Thyroid gland (tissue), 4 donors: ENCODE measurements around the gene RIC8B. TPM values are rescaled to one million over a fixed set of nuclear protein-coding genes. Genes with fewer than 3 reads are reported as not detected.

Experiments used
- DNase-seq, 2 donors: peaks; one replicate each; pipeline ENCODE4 v3.0.0-alpha.2; 2019
- H3K27ac ChIP-seq, 3 donors: fragments of 200-600 bp; sonication (generic); 1 replicate in 2 of 3; 2 replicates in 1 of 3; pipeline ENCODE4 v1.5.1; 2016 to 2019; ENCODE audit warnings: mild to moderate bottlenecking in 1 of 3, moderate library complexity in 1 of 3
- H3K27me3 ChIP-seq: fragments of 200-600 bp; sonication (generic); one replicate; pipeline ENCODE4 v1.5.1; 2019
- H3K36me3 ChIP-seq, 2 donors: fragments of 200-600 bp; sonication (generic); one replicate each; pipeline ENCODE4 v1.5.1; 2016 to 2019
- H3K4me1 ChIP-seq, 2 donors: fragments of 200-600 bp; sonication (generic); one replicate each; pipeline ENCODE4 v1.5.1; 2017 to 2019
- H3K4me3 ChIP-seq, 3 donors: fragments of 200-600 bp; sonication (generic); replicated peaks in 1 of 3; 1 replicate in 2 of 3; 2 replicates in 1 of 3; pipeline ENCODE4 v1.5.1; 2016; ENCODE audit warnings: mild to moderate bottlenecking in 1 of 3
- H3K9me3 ChIP-seq: fragments of 200-600 bp; sonication (generic); one replicate; pipeline ENCODE4 v1.5.1; 2017
- CTCF ChIP-seq, 6 experiments: fragments of 200-600 bp in 3 of 6; fragments of 450-650 bp in 3 of 6; sonication (generic) in 3 of 6; IDR thresholded peaks; one replicate each; pipeline ENCODE4 v1.5.1; 2016 to 2019; ENCODE audit warnings: antibody characterized with exemption in 6 of 6, mild to moderate bottlenecking in 2 of 6, inconsistent platforms in 1 of 6, moderate library complexity in 1 of 6
- POLR2A ChIP-seq, 2 donors: fragments of 450-650 bp; IDR thresholded peaks; one replicate each; pipeline ENCODE4 v1.6.1; 2017; ENCODE audit warnings: antibody characterized with exemption in 2 of 2, mild to moderate bottlenecking in 2 of 2, moderate library complexity in 1 of 2
- whole genome bisulfite sequencing, 2 donors: methylation state at CpG; one replicate each; pipeline ENCODE4 v1.1.5; 2017; 5-methylcytosine and 5-hydroxymethylcytosine counted together
- intact Hi-C: fragments of 100-400 bp; cut with DNase I; formaldehyde crosslinking; loops from one replicate; pipeline ENCODE4 v1.15.1; 2023
- total RNA-seq, 4 donors: library from RNA; depleted of rRNA; stranded (reverse); fragments of >200 nt; gene quantifications; one replicate each; pipeline ENCODE4 v1.2.3, GENCODE V29; 2016

The RIC8B gene
- total RNA-seq, 4 donors from 2014 or later: 32.5 to 49.8 (median 41.6) TPM

- H3K27ac ChIP-seq: peak overlapping the region in 2 of 3 donors; percentile 5 to 32
- no peaks in the 10 kb centered on the region for H3K9me3 ChIP-seq
- intact Hi-C loops: no loop called here
- no peak for DNase-seq
- H3K4me3 ChIP-seq: no peak overlapping the region
- H3K36me3 ChIP-seq: no peaks in the 10 kb centered on the region
- H3K27me3 ChIP-seq: no peaks in the 10 kb centered on the region
- WGBS, 2 donors: 67 to 77% methylated on average over 1 of the region's 1 CpG
- H3K4me1 ChIP-seq: peaks cover 31 to 49% of the 10 kb centered on the region in 2 donors
- TF ChIP-seq CTCF (IDR thresholded peaks at IDR 0.05): no peak
- no peak for TF ChIP-seq POLR2A (IDR thresholded peaks at IDR 0.05)
Observed at GRCh38 chr12:106782619-106783018, 8.1 kb downstream of the RIC8B start.

DNA sequence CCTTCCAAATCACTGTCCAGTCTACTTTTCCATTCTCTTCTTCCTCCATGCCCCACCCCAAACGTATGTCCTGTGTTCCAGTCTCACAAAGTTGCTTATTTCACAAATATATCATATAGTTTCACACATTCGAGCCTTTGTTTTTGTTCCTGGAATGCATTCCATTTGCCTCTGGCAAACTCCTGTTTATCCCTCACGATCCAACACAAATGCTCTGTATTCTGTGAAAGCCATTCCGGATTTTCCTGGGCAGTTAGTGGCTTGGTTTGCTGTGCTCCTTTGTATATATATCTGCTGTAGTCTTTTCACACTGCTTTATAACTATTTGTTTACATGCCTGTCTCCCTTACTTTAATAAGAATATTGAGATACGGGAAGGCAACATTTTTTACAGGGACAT lies 9.0 kb downstream of the RIC8B start:
- Histone ChIP-seq H3K27ac (no peak overlapping the region), H3K4me1 (peaks cover 31 to 44% of the 10 kb centered on the region in 2 donors), H3K27me3 (no peaks in the 10 kb centered on the region), H3K9me3 (no peaks in the 10 kb centered on the region), H3K4me3 (no peak overlapping the region), H3K36me3 (no peaks in the 10 kb centered on the region)
- intact Hi-C loops: no loop called here
- no peak for DNase-seq
- 78 to 85% methylated on average over 5 of the region's 5 CpGs for WGBS, 2 donors
- no peak for TF ChIP-seq POLR2A (IDR thresholded peaks at IDR 0.05)
- no peak for TF ChIP-seq CTCF (IDR thresholded peaks at IDR 0.05)

- WGBS, 2 donors: 78 to 88% methylated on average over 2 of the region's 2 CpGs
- Histone ChIP-seq H3K27ac (no peak overlapping the region), H3K9me3 (no peaks in the 10 kb centered on the region), H3K4me3 (no peak overlapping the region), H3K27me3 (no peaks in the 10 kb centered on the region), H3K4me1 (peaks cover 5 to 10% of the 10 kb centered on the region in 2 donors), H3K36me3 (peaks cover 0 to 5% of the 10 kb centered on the region in 2 donors)
- intact Hi-C loops: no loop called here
- TF ChIP-seq CTCF (IDR thresholded peaks at IDR 0.05) (peak in 1 of 6 experiments; percentile 5), POLR2A (IDR thresholded peaks at IDR 0.05) (no peak)
- DNase-seq: no peak
Observed at GRCh38 chr12:106790020-106790419, 15.5 kb downstream of the RIC8B start.

GRCh38 chr12:106791531-106791930 lies 17.0 kb downstream of the RIC8B start:
- no peak overlapping the region for H3K27ac ChIP-seq
- H3K27me3 ChIP-seq: no peaks in the 10 kb centered on the region
- no peak overlapping the region for H3K4me3 ChIP-seq
- DNase-seq: no peak
- intact Hi-C loops: no loop called here
- peaks cover 0 to 5% of the 10 kb centered on the region in 2 donors for H3K36me3 ChIP-seq
- TF ChIP-seq CTCF (IDR thresholded peaks at IDR 0.05): no peak
- no peak for TF ChIP-seq POLR2A (IDR thresholded peaks at IDR 0.05)
- no peaks in the 10 kb centered on the region for H3K9me3 ChIP-seq
- H3K4me1 ChIP-seq: peaks cover 0 to 5% of the 10 kb centered on the region in 2 donors

GRCh38 chr12:106794369-106794768 lies 19.9 kb downstream of the RIC8B start:
- 92 to 98% methylated on average over 1 of the region's 1 CpG for WGBS, 2 donors
- Histone ChIP-seq H3K4me1 (peaks cover 0 to 5% of the 10 kb centered on the region in 2 donors), H3K27me3 (no peaks in the 10 kb centered on the region), H3K4me3 (no peak overlapping the region), H3K9me3 (no peaks in the 10 kb centered on the region), H3K27ac (no peak overlapping the region), H3K36me3 (peaks cover 5% of the 10 kb centered on the region in 2 donors)
- DNase-seq: no peak
- TF ChIP-seq POLR2A (IDR thresholded peaks at IDR 0.05): no peak
- no peak for TF ChIP-seq CTCF (IDR thresholded peaks at IDR 0.05)
- intact Hi-C loops: no loop called here
